ENCODE data around the gene RASGEF1B.

Gene RASGEF1B

GRCh38 chr4:81392164-81392563 is 79.5 kb downstream of the RASGEF1B start:
- DNase-seq: peak in 1 of 5 experiments; percentile 1

GRCh38 chr4:81389720-81390119 is 82.0 kb downstream of the RASGEF1B start:
- no peak for DNase-seq

- DNase-seq: no peak
Measured at GRCh38 chr4:81380437-81380836, 91.3 kb downstream of the RASGEF1B start.

GRCh38 chr4:81378386-81378785 is 93.3 kb downstream of the RASGEF1B start:
- DNase-seq: no peak

GRCh38 chr4:81377191-81377590 is 94.5 kb downstream of the RASGEF1B start:
- DNase-seq: no peak

GRCh38 chr4:81376720-81377119 is 95.0 kb downstream of the RASGEF1B start:
- DNase-seq: no peak

All from T-helper 2 cell (primary cell).